ENCODE results near the gene CA5A. TPM values are rescaled to one million over a fixed set of nuclear protein-coding genes. Genes with fewer than 3 reads are reported as not detected.
A peak's percentile ranks its signal among the peaks of the same experiment; 100 is the strongest.

Gene CA5A
- total and polyA plus RNA-seq, 2 of the 4 experiments (the other 2 are of a cell fraction), result not detected

DNA sequence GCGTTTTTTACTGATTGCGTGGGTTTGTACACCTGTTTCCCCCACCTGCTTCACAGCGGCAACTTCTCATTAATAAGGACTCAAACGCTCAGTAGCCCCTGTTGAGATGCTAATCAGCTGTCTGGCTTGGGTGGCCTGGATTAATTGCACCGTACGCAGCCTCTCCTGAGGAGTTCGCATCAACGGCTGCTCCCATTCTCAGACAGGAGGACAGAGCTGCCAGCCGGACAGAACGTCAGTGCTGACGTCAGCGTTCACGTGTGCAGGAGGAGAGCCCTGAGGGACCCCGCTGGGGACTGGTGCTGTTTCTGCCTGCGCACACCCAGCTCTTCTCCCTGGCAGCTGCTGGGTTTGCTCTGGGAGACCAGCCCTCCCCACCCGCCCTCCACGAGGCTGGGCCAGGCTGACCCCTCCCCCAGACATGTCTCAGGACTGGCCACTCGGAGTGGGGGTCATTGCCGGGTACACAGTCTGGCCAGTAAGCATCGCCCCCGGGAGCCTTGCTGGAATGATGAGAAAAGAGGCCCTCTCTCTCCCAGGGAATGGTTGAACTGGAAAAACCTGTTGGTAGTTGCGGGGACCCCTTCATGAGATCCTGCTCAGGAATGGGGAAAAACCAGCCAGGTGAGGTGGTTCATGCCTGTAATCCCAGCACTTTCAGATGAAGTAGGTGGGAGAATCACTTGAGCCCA is 9.2 kb upstream of the CA5A start:
- dilution Hi-C loops (cut with HindIII; ENCODE audit: low sequenced_read_pairs, unreplicated experiment), result no loop called here
- CTCF ChIA-PET, result no interaction called here
- peak overlapping the region; percentile 80 for H2AFZ ChIP-seq (replicated peaks; ENCODE audit: low read length, poor library complexity)

More for the DNA sequence above, 9.2 kb upstream of the CA5A start:
- intact Hi-C loops (cut with micrococcal nuclease) (no loop called here), in situ Hi-C loops (cut with MboI; ENCODE audit: low sequenced_read_pairs) (no loop called here)
- BruUV-seq (replicated peaks), result no TSS peak
- H2BK5ac ChIP-seq (ENCODE audit: low read depth, low read length, poor library complexity, severe bottlenecking), result no peak overlapping the region
- POLR2A ChIA-PET (ENCODE audit: unreplicated experiment), result no interaction called here
- H3K56ac ChIP-seq (ENCODE audit: extremely low read depth, insufficient read depth, low read length), result no peak overlapping the region
- H3K18ac ChIP-seq (ENCODE audit: low read depth, low read length), result peak overlapping the region; percentile 18; the same call in 1 of the 2 replicates
- 0 out of 2 replicates have a peak, but pooled peaks cover 2% of the 10 kb centered on the region for H3K4me1 ChIP-seq (ENCODE audit: control insufficient read depth, insufficient read depth, low read length)
- no peaks in the 10 kb centered on the region for H4K20me1 ChIP-seq (ENCODE audit: insufficient read depth, low read length)
- no peak overlapping the region for H2AK5ac ChIP-seq (ENCODE audit: low read depth, low read length)
- H3K14ac ChIP-seq (replicated peaks; ENCODE audit: low read depth, low read length), result no peak overlapping the region
- TF ChIP-seq, protein P1, sequence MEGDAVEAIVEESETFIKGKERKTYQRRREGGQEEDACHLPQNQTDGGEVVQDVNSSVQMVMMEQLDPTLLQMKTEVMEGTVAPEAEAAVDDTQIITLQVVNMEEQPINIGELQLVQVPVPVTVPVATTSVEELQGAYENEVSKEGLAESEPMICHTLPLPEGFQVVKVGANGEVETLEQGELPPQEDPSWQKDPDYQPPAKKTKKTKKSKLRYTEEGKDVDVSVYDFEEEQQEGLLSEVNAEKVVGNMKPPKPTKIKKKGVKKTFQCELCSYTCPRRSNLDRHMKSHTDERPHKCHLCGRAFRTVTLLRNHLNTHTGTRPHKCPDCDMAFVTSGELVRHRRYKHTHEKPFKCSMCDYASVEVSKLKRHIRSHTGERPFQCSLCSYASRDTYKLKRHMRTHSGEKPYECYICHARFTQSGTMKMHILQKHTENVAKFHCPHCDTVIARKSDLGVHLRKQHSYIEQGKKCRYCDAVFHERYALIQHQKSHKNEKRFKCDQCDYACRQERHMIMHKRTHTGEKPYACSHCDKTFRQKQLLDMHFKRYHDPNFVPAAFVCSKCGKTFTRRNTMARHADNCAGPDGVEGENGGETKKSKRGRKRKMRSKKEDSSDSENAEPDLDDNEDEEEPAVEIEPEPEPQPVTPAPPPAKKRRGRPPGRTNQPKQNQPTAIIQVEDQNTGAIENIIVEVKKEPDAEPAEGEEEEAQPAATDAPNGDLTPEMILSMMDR (conservative IDR thresholded peaks at IDR 0.05; ENCODE audit: low read depth, low read length), result no peak
- peak; percentile 75 for TF ChIP-seq BHLHE40 (IDR thresholded peaks at IDR 0.05; ENCODE audit: low read depth, low read length)
- peak; percentile 40; the same call in 1 of the 2 replicates for TF ChIP-seq POLR2A (IDR thresholded peaks at IDR 0.05; ENCODE audit: low read depth, low read length)
- TF ChIP-seq FOS (IDR thresholded peaks at IDR 0.05; ENCODE audit: low read depth, low read length), result no peak
- TF ChIP-seq CHD1 (IDR thresholded peaks at IDR 0.05; ENCODE audit: low read depth, low read length), result no peak
- no peak for TF ChIP-seq RFX5 (IDR thresholded peaks at IDR 0.05; ENCODE audit: low read depth, low read length)
- TF ChIP-seq RCOR1 (IDR thresholded peaks at IDR 0.05; ENCODE audit: insufficient replicate concordance, low read length), result no peak
- TF ChIP-seq, protein P2, sequence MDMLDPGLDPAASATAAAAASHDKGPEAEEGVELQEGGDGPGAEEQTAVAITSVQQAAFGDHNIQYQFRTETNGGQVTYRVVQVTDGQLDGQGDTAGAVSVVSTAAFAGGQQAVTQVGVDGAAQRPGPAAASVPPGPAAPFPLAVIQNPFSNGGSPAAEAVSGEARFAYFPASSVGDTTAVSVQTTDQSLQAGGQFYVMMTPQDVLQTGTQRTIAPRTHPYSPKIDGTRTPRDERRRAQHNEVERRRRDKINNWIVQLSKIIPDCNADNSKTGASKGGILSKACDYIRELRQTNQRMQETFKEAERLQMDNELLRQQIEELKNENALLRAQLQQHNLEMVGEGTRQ (IDR thresholded peaks at IDR 0.05; ENCODE audit: low read depth, low read length), result peak; percentile 81
- TF ChIP-seq MAFK (IDR thresholded peaks at IDR 0.05; ENCODE audit: low read depth, low read length), result peak; percentile 97
- no peaks in the 10 kb centered on the region for H3K79me1 ChIP-seq (ENCODE audit: low read depth in 1 of 2, low read length in 2 of 2)
- H3K9ac ChIP-seq (ENCODE audit: low read depth, low read length), result peak overlapping the region; percentile 16; the same call in 1 of the 2 replicates
- peak overlapping the region; percentile 40 for H4K5ac ChIP-seq (ENCODE audit: low read depth, low read length)
- no peaks in the 10 kb centered on the region for H3K9me3 ChIP-seq (ENCODE audit: control insufficient read depth, insufficient read depth, low read length)
- no peak overlapping the region for H3K27ac ChIP-seq (ENCODE audit: insufficient read depth, low read length)
- peak; percentile 90 for ATAC-seq (ENCODE audit: low read depth)
- H3K4me2 ChIP-seq (ENCODE audit: low read depth, low read length), result peak overlapping the region; percentile 75
- peak overlapping the region; percentile 25 for H3K4me3 ChIP-seq (ENCODE audit: insufficient read depth, low read depth, low read length)
- no peaks in the 10 kb centered on the region for H3K27me3 ChIP-seq (ENCODE audit: control insufficient read depth, insufficient read depth, low read length)
- no peaks in the 10 kb centered on the region for H3K36me3 ChIP-seq (ENCODE audit: control insufficient read depth, insufficient read depth, low read length)
- 0 out of 2 replicates have a peak overlapping the region, but pooled peaks have one; percentile 0 for H3K23ac ChIP-seq (ENCODE audit: low read depth, low read length)
- no peaks in the 10 kb centered on the region for H3K9me1 ChIP-seq (ENCODE audit: insufficient read depth, low read length)
- WGBS, 2 experiments (ENCODE audit: extremely low coverage in 2 of 2, insufficient read length in 1 of 2), result 35% methylated on average over 9 of the region's 22 CpGs; no CpG with 5 or more reads in 1 of the 2 experiments
- H2BK120ac ChIP-seq (ENCODE audit: low read depth, low read length), result no peak overlapping the region
- peak overlapping the region in 1 of 2 experiments; percentile 66; a peak in 1 of 4 replicates for H4K8ac ChIP-seq (ENCODE audit: low read depth in 2 of 2, low read length in 2 of 2)
- 0 out of 2 replicates have a peak overlapping the region, but pooled peaks have one; percentile 2 for H4K91ac ChIP-seq (ENCODE audit: insufficient read depth, low read depth, low read length)
- no peak overlapping the region for H2AK9ac ChIP-seq (replicated peaks; ENCODE audit: low read depth, low read length, poor library complexity)
- 0 out of 2 replicates have a peak overlapping the region, but pooled peaks have one; percentile 29 for H2BK20ac ChIP-seq (ENCODE audit: low read depth, low read length)
- H3K4ac ChIP-seq (ENCODE audit: low read depth, low read length), result peak overlapping the region; percentile 51; the same call in 1 of the 2 replicates
- DNase-seq, result peak; percentile 83
- H2BK15ac ChIP-seq (ENCODE audit: low read depth, low read length), result no peak overlapping the region

Data from IMR-90 (cell line).